Measurements from ENCODE around the gene TAOK2.
"Not testable (repeated sequence)": the region's sequence is repeated elsewhere in the genome, so short reads cannot be mapped to it uniquely, and the experiment has no call there.

TAOK2 gene

GRCh38 chr16:30031477-30031918, 57.8 kb downstream of the TAOK2 start:
- Histone ChIP-seq H3K27ac (ENCODE audit: insufficient read depth, low read length, poor library complexity, severe bottlenecking) (no peak overlapping the region), H3K27me3 (replicated peaks; ENCODE audit: control insufficient read depth, insufficient read depth, low read length, poor library complexity, severe bottlenecking) (peaks cover 25% of the 10 kb centered on the region), H3K4me1 (ENCODE audit: control insufficient read depth, insufficient read depth, low read length, poor library complexity, severe bottlenecking) (no peaks in the 10 kb centered on the region), H3K36me3 (ENCODE audit: control insufficient read depth, insufficient read depth, low read length) (no peaks in the 10 kb centered on the region), H3K4me3 (ENCODE audit: insufficient read depth, low read depth, low read length, poor library complexity, severe bottlenecking) (no peak overlapping the region), H3K9me3 (ENCODE audit: control insufficient read depth, low read length) (no peaks in the 10 kb centered on the region)
- no peak for DNase-seq

DNA sequence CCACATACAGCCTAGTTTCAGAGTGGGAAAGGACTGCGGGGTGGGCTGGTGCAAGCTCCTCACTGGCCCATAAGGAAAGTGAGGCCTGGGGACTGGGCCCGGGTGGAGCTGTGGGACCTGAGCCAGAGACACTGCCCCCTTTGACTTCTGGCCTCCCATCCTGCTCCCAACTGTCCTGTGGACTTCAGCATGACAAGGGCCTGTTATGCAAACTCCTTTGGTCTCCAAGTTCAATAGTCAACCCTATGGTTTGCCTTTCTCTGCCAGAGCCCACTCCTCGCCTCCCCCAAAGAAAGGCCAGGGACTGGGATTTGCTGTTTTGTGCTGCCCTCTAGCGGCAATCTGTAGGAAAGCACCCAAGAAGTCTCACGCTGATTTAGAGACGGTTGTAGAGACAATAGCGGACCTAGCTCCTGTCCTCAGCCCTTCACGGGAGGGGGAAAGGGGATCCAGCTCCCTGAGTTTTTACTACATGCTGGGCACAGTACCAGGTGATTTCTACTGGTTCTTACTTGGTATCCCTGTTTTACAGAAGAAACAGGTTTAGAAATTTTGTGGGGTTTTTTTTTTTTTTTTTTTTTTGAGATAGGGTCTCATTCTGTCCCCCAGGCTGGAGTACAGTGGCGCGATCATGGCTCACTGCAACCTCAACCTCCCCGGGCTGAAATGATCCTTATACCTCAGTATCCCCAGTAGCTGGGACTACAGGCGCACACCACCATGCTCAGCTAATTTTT, 58.6 kb downstream of the TAOK2 start:
- H3K27me3 ChIP-seq (replicated peaks; ENCODE audit: control insufficient read depth, insufficient read depth, low read length, poor library complexity, severe bottlenecking) = peaks cover 25% of the 10 kb centered on the region
- no peaks in the 10 kb centered on the region for H3K4me1 ChIP-seq (ENCODE audit: control insufficient read depth, insufficient read depth, low read length, poor library complexity, severe bottlenecking)

DNA sequence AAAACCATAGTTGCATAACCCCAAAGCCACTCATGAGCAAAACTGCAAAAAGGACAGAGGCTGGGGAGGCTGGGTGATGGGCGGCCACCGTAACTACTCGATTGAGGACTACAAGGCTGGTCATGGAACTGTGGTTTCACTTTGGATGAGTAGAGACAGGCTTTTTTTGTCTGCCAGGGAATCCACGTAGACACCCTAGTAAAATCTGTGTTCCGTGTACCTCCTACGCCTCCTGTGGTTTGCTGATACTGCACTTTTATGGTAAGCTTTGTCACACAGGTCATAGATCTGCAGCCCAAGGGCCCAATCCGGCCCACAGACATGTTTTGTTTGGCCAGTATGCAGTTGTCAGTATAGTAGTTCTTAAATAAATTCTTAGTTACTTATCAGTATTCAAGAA, 59.6 kb downstream of the TAOK2 start:
- DNase-seq = no peak

More for the DNA sequence above, 58.6 kb downstream of the TAOK2 start:
- Histone ChIP-seq H3K27ac (ENCODE audit: insufficient read depth, low read length, poor library complexity, severe bottlenecking) (no peak overlapping the region), H3K4me3 (ENCODE audit: insufficient read depth, low read depth, low read length, poor library complexity, severe bottlenecking) (no peak overlapping the region), H3K9me3 (ENCODE audit: control insufficient read depth, low read length) (no peaks in the 10 kb centered on the region), H3K36me3 (ENCODE audit: control insufficient read depth, insufficient read depth, low read length) (no peaks in the 10 kb centered on the region)
- peak; percentile 30 to 55 (median 33) for DNase-seq

GRCh38 chr16:30040221-30040620, 66.6 kb downstream of the TAOK2 start:
- DNase-seq = no peak
- H3K4me1 ChIP-seq (ENCODE audit: control insufficient read depth, insufficient read depth, low read length, poor library complexity, severe bottlenecking) = no peaks in the 10 kb centered on the region
- no peaks in the 10 kb centered on the region for H3K9me3 ChIP-seq (ENCODE audit: control insufficient read depth, low read length)
- no peaks in the 10 kb centered on the region for H3K27me3 ChIP-seq (replicated peaks; ENCODE audit: control insufficient read depth, insufficient read depth, low read length, poor library complexity, severe bottlenecking)
- H3K27ac ChIP-seq (ENCODE audit: insufficient read depth, low read length, poor library complexity, severe bottlenecking) = no peak overlapping the region
- H3K36me3 ChIP-seq (ENCODE audit: control insufficient read depth, insufficient read depth, low read length) = no peaks in the 10 kb centered on the region
- no peak overlapping the region for H3K4me3 ChIP-seq (ENCODE audit: insufficient read depth, low read depth, low read length, poor library complexity, severe bottlenecking)

More for the DNA sequence above, 59.6 kb downstream of the TAOK2 start:
- H3K36me3 ChIP-seq (ENCODE audit: control insufficient read depth, insufficient read depth, low read length) = no peaks in the 10 kb centered on the region
- peaks cover 25% of the 10 kb centered on the region for H3K27me3 ChIP-seq (replicated peaks; ENCODE audit: control insufficient read depth, insufficient read depth, low read length, poor library complexity, severe bottlenecking)
- H3K27ac ChIP-seq (ENCODE audit: insufficient read depth, low read length, poor library complexity, severe bottlenecking) = no peak overlapping the region
- no peaks in the 10 kb centered on the region for H3K9me3 ChIP-seq (ENCODE audit: control insufficient read depth, low read length)
- no peaks in the 10 kb centered on the region for H3K4me1 ChIP-seq (ENCODE audit: control insufficient read depth, insufficient read depth, low read length, poor library complexity, severe bottlenecking)
- H3K4me3 ChIP-seq (ENCODE audit: insufficient read depth, low read depth, low read length, poor library complexity, severe bottlenecking) = no peak overlapping the region

DNA sequence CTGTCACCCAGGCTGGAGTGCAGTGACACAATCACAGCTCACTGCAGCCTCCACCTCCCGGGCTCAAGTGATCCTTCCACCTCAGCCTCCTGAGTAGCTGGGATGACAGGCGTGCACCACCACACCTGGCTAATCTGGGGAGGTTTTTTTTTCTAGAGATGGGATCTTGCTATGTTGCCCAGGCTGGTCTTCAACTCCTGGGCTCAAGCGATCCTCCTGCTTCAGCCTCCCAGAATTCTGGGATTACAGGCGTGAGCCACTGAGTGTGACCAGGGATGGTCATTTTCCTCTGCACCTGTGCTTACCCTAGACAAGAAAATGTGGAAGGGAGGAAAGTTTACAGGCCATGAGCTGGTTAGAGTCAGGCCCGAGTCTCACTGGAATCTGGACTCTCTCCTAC, 67.0 kb downstream of the TAOK2 start:
- H3K27ac ChIP-seq (ENCODE audit: insufficient read depth, low read length, poor library complexity, severe bottlenecking); H3K4me3 ChIP-seq (ENCODE audit: insufficient read depth, low read depth, low read length, poor library complexity, severe bottlenecking); H3K9me3 ChIP-seq (ENCODE audit: control insufficient read depth, low read length); H3K36me3 ChIP-seq (ENCODE audit: control insufficient read depth, insufficient read depth, low read length); H3K27me3 ChIP-seq (replicated peaks; ENCODE audit: control insufficient read depth, insufficient read depth, low read length, poor library complexity, severe bottlenecking); DNase-seq; H3K4me1 ChIP-seq (ENCODE audit: control insufficient read depth, insufficient read depth, low read length, poor library complexity, severe bottlenecking): not testable (repeated sequence)

GRCh38 chr16:30041841-30042240, 68.2 kb downstream of the TAOK2 start:
- no peaks in the 10 kb centered on the region for H3K4me1 ChIP-seq (ENCODE audit: control insufficient read depth, insufficient read depth, low read length, poor library complexity, severe bottlenecking)

More at GRCh38 chr16:30041841-30042240, 68.2 kb downstream of the TAOK2 start:
- no peak for DNase-seq
- Histone ChIP-seq H3K4me3 (ENCODE audit: insufficient read depth, low read depth, low read length, poor library complexity, severe bottlenecking) (no peak overlapping the region), H3K36me3 (ENCODE audit: control insufficient read depth, insufficient read depth, low read length) (no peaks in the 10 kb centered on the region), H3K27me3 (replicated peaks; ENCODE audit: control insufficient read depth, insufficient read depth, low read length, poor library complexity, severe bottlenecking) (no peaks in the 10 kb centered on the region), H3K27ac (ENCODE audit: insufficient read depth, low read length, poor library complexity, severe bottlenecking) (no peak overlapping the region), H3K9me3 (ENCODE audit: control insufficient read depth, low read length) (no peaks in the 10 kb centered on the region)
